NCI-H1105 treated with DMSO at 0.1 percent for 48 hours (cell line): ENCODE data around the gene MACROD1.

Experiments
- DNase-seq: peaks from one replicate; lab custom pipeline; 2025; lab: John Stamatoyannopoulos, UW

The MACROD1 gene

DNA sequence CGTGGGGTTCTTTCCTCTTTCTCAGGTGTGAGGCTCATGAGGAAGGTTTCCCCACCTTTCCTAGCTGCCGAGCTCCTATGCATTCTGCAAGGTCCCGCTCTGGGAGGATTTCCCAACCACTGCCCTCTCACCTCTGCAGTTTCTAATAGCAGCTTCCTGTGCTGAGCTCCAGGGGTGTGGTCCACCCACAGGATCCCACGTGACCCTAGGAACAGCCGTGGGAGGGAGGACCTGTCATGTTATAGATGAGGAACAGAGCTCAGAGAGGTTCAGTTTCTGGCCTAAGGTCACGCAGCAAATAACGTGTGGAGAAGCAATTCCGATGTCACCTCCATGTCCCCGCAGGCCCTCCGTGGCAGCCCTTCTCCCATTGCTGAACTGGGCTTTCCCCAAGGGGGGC lies 91.7 kb downstream of the MACROD1 start:
- DNase-seq = no peak

DNA sequence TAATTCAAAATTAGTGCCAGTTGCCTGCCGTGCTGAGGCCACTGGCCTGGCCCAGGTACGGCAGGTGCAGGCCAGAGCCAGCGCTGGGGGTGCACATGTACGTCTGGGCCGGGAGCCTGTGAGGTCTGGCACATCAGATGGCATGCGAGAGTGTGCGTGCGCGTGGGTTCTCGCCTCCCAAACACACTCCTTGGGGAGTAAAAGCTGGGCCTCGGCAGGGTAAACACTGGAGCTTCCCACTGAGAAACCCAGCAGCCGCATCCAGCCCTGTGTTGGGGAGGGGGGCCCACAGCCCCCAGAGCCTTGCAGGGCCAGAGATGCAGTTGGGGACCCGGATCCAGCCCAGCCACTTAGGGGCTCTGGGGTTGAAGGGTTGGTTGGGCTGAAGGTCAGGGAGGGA lies 92.4 kb downstream of the MACROD1 start:
- no peak for DNase-seq

DNA sequence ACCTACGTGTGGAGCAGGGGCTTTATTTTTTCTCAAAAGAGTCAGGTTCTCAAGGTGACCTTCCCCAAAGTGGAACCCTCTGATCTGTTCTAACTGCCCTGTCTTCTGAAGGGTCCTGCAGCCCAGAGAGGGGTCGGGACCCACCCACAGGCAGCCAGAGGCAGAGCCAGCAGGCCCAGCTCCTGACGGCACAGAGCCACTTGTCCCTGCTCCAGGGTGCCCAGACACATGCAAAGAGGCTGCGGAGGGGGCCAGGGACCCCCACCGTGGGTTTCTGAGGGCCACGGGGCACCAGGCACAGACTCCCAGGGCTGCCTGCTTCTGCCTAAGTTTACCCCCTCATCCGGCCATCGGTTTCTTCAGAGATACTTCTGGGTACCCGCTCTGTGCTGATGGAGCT lies 93.0 kb downstream of the MACROD1 start:
- no peak for DNase-seq

DNA sequence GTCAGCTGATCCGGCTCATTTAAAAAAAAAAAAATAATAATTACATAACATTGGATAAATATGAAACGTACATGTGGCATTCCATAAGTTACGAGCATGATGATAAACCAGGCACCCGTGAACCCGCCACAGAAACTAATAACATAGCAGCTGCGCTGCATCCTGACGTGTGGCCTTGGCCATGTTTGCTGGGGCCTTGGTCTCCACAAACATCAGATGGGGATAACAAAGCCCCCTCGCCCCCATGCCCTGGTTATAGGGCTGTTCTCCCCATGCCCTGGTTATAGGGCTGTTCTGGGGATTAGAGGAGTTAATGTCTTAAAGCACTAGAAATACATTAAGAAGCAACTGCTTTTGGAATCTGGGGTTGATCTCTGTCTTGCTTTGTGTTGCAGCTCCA lies 93.5 kb downstream of the MACROD1 start:
- DNase-seq = no peak

DNA sequence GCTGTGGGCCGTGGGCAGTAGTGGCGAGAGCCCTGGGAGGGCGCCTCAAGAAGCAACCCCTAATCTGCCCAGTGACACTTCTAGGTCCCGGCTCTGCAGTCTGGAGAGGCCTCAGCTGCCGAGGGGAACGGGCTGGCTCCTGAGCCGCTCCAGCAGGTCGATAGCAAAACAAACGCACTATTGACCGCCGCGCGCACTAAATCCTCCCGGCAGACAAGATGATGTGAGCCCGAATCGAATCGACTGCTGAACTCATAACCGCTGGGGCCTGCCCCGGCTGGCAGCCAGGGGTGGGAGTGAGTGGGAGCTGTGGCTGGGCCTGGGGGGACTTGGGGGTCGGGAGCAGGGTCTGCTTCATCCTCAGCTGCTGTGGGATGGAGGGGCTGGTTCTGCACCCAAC lies 94.1 kb downstream of the MACROD1 start:
- no peak for DNase-seq

DNA sequence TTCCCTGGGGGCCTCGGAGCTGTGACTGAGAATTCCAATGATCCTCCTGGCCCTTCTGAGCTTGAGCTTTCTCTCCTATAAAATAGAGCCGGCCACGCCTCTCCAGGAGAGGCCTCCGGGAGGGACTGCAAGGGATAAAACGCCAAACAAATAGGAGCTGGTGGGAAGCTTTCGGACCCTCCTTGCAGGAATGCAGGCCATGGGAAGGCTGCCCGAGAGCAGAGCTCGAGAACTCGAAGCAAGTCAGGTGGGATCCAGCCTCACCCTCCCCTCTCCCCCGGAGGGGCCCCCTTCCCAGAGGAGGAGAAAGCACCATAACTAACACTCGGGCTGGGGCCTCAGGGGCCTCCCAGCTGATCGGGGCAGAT lies 95.6 kb downstream of the MACROD1 start:
- DNase-seq = no peak

DNA sequence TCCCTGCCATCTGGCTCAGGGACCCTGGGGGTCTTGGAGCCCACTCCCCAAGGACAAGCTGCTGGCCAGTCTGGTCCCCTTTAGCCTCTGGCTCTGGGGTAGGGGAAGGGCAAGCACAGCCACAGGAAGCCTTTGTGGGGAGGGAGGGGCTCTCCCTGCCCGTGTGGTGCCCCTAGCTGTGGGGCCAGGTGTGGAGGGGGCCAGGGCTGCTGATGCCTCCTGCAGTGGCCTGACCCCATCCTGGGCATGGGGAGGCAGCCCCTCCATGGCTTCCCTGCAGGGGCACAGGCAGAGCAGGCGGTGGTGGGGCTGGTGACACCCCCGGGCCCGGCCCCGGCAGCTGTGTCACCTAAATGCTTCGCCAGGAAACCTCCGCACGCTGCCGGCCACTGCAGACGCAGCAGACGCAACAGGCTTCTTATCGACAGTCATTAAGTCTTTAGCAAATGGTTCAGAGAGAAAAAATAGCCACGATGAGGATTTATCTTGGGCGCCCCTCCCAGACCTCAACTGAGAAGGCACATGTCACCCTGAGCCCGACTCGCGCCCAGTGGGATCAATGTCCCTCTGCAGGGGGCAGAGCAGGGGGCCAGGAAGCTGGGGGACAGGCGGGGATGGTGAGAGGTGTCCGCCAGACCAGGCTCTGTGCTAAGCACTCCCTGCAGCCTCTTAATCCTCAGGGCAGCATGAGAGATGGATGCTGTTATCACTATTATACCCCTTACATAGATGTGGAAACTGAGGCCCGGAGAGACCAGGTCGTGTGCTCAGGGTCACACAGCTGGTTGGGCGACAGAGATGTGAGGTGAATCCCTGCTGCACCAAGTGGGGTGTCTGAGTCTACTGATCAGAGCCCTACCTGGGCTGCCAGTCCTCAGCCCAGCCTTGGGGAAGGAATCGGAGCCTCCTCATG lies 96.3 kb downstream of the MACROD1 start:
- DNase-seq = no peak

DNA sequence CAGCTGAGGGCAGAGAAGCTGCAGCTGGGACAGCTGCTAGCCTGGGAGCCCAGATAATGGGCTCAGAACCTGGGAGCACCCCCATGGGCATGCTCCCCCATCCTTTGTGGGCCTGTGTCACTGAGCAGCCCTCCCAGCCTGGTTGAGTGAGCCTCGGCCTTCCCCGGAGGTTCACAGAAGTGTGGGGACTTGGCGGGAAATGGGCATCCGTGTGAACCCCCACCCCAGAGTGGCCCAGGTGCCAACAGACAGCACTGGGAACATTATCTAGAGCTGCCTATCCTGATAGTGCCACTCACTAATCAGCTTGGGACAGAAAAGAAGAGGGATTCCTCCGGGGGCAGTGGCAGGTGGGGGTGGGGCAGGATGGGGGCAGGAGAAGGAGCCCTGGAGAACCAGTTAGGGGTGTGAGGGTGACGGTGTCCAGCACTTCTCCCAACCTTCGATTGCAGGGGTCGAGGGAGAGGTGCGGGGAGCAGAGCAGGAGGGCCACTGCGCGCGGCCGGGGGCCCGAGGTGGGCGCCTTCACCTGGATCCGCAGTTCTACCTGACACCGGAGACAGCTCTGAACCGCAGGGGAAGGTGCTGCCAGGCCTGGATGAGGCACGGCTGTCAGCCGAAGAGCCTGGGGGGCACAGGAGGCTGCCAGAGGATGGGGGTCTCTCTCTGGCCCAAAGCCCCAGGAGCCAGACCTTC lies 97.1 kb downstream of the MACROD1 start:
- no peak for DNase-seq

DNA sequence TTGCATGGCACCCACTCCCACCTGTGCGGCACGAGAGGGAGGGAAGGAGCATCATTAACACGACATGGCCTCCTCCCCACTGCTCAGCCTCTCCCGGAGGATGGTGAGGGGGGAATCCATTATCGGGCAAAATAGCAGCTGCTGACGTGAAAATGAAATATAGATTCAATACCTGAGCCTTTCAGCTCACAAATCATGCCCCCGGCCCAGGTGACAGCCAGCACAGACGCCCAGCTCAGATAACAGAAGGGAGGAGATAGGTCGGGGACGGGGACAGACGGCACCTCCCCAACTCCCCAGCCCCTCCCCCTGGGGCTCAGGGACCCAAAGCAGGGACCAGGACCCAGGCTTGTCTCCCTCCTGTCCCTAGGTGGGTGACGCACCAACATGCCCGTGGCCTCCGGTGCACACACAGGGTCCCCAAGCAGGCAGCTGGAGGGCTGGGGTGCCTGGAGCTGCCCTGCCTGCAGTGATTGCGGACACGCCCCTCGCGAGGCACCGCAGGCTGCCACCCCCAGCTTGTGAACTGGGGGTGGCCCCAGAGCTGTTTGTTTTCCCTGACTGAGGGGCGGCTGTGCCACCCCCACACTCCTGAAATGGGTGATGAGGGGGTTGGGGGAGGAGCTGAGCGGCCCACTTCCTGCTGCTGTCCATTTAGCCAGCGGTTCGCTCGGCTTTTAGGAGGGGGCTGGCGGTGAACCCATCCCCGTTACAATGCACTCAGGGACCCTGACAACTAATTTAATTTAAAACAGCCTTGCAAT lies 98.5 kb downstream of the MACROD1 start:
- DNase-seq = no peak

DNA sequence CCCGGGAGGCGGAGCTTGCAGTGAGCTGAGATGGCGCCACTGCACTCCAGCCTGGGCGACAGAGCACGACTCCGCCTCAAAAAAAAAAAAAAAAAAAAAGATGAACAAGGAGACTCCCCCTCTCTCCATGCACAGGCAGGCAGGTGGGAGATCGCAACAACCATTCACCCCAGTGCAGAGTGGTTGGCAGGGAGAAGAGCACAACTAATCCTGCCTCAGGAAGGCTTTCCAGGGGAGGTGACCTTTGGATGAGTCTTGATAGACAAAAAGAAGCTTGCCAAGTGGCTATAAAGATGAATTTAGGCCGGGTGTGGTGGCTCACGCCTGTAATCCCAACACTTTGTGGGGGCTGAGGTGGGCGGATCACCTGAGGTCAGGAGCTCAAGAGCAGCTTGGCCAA lies 100.2 kb downstream of the MACROD1 start:
- no peak for DNase-seq

DNA sequence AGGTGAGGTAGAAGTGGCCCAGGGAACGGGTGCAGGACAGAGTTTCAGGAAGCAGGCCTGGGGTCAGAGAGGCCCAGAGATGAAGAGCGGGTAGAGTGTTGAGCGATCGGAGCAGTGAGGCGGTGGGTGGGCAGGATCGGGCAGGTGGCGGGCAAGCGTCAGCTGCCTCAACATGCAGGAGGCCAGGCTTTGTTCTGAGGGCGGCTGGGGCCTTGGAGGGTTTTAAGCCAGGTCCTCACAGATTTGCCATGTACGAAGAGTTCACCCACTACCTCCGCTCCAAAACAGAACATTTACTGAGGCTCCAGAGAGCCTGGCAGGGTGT lies 100.8 kb downstream of the MACROD1 start:
- no peak for DNase-seq

DNA sequence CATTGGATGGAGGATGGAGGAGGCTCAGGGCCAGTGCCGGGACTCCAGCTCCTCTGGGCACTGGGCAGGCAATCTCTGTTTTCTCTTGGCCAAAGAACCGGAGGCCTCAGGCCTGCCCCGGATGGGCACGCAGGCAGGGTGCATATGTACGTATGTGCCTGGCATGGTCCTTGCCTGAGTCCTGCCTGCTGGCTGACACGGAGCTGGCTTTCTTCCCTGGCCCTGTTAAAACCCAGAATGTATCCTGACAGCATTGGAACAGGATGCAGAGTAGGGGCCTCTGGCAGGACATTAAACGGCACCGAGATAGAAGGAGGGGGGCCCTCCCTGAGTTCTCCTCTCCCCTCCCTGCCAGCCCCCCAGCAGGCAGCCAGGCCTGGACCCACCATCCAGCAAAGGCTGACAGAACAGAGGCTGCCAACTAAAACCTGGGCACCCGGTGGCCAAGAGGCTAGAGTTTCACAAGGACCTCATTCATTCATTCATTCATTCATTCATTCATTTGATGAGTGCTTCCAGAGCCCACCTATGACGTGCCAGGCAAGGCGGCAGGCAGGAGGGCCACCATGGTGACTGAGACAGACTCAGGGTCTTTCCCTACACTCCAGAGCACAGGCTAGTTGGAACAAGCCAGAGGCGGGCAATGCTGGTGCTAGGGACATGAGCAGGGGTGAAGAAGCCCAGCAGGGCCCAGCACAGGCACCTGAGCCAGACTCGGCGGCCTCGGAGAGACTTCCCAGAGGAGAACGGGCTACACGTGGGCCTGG lies 101.4 kb downstream of the MACROD1 start:
- DNase-seq = no peak

DNA sequence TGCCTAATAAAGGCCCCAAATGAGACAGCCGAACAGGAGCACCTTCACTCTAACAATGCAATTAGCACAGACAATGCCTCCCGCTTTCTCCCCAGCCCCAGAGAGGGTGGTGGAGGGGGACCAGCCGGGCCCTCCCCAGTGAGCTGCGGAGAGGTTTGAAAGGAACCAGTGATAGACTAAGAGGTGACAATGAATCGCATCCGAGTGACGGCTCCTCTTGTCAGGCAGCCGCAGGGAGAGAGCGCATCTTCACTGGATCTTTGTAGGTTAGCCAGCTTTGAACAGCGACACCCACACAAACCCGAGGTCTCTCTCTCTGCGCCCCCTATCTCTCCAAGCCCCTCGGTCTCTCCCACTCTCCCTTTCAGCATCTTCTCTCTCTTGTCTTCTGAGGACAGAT lies 102.1 kb downstream of the MACROD1 start:
- DNase-seq = no peak

DNA sequence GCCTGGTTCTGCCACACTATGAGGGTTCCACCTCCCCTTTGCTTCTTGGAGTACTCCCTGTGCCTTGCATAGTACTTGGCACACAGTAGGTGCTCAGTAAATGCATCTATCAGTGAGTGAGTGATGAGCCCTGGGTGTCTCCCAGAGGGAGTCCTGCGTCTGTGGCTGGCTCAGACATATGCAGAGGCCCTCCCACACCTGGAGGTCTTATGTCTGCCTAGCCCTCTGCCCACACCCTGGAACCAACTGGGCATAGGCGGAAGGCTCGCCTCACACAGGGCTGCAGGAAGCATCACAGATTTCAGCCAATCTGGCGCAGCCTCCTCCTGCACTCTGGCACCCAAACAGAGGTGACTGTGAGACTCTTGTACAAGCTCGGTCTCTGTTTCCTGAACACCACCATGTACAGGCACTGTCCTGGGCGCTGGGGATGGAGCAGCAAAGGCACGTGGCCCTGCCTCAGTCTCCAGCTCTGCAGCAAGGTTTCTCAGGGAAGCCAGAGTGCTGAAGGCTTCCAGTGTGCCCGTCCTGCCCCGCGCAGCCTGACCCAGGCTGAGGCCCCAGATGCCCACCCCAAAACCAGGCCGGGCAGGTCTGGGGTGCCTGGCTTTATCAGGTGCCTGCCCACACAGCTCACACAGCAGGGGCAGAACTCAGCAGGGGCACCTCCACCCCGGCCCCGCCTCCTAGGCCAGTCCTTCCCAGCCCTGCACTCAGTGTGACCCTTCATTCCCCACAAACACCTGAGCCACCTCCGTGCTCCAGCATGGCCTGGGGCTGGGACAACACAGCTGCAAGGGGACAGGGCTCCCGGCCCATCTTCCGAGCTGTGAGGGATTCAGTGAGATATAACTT lies 103.5 kb downstream of the MACROD1 start:
- DNase-seq = no peak

DNA sequence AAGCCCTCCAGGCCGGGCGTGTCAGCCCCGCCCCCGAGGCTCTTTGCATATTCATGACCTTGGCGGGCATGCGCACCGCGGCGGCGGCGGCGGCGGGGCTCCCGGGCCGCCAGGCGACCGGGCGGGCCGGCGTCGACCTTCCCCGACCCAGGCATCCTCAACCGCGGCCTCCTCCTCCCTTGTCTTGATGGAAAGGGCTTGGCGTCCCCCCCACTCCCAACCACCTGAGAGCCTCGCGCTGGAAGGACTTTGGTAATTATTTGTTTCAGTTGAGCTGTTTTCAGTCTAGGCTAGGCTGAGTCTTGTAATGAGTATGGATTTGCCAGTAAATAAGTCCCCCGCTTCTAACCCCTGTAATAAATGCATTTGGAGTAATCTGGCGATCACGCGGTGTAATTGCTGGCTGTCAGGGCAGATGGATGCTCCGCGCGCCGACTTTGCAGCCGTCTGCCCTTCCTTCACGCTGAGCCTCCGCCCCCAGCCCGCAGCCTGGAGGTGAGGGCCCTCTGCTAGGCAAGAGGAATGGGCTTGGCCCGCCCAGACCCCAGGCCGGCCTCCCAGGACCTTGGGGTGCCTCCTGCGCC lies 105.0 kb downstream of the MACROD1 start:
- DNase-seq = peak; percentile 76

DNA sequence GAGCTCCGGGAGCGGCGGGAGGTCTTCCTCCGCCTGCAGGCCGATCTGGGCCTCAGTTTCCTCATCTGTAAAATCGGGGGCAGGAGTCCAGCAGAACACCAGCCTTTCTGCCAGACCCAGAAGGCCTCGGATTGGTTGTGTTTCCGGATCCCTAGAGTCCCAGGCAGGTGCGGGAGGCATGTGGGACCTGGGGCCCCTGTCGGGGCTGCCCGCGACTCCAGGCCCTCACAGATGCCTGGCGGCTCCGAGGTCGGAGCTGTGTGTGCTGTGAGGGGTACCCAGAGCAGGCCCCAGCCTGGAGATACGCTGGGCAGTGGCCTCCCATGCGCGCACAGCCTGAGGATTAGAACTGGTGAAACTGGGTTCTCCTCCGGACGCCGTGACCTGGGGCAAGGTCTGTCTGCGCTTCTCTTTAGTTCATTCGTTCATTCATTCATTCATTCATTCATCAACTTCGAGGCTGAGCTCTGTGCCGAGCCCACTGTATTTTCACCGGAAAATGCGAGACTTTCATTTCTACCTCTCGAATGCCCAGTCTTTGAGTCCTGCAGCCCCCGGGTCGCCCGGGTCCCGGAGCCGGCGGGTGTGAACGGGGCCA lies 105.6 kb downstream of the MACROD1 start:
- no peak for DNase-seq

DNA sequence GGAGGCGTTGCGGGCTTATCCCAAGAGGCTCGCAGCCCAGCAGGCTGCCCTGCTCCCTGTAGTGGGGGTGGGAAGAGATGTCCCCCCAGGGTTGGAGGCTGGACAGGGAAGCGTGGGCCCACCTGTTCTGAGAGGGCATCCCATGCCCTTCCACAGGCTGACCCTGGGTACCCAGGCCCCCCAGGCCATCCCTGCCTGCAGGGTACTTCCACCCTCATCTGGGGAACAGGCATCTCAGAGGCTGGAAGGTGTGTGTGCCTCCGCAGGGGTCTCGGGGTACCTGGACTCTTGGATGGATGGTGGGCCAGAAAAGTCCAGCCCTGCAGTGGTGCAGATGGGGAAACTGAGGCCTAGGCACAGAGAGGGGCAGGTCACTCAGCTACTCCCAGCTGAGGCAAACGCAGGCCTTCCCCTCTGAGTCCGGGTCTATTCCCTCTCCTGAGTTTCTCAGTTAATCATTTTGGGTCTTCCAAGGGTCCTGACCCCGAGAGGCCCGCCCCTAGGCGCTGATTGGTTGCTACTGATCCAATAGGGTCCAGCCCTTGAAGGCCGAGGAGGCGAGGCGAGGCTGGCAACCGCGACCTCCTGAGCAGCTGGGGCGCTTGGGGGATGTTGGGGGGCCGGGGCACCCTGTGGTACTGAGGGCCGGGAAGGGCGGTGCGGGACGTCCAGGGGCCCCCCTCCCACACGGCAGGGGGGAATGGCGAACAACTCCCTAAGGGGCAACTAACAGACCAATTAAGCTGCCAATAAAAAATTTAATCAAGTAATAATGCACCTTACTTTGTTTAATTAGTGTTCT lies 106.4 kb downstream of the MACROD1 start:
- DNase-seq = no peak

DNA sequence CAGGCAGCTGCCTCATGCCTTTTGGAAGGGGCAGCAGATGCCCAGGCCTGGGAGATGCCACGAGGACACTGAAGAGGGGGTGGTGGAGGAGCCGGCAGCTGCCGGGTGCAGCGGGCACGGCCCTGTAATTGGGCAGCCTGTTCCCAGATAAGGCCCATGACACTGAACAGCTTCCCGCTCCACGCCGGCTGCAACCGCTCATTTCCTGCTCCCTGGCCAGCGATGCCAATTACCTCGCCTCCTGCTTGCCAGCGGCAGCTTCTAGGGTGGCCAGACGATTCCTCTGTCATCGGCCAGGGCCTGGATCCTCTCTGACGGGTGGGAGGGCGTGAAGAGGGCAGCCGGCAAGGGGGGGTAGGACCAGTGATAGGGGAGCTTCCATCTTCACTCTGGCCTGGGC lies 107.4 kb downstream of the MACROD1 start:
- no peak for DNase-seq

DNA sequence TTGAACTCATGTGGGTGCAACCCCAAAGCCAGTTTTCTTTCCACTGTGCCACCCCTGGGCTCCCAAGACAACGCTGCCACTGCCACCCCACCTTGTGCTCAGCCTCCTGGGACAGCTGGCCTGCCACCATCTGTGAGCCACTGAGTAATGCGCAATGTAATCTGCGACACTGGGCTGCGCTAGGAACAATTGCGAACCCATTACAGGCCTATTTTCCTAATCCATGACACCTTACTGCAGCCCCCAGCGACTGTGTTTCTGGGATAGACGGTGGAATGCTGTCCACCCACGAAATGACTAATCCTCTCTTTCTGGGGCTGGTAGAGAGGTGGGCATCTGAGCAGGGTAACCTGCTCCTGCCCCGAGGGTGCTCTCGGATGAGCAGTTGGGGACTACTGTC lies 108.0 kb downstream of the MACROD1 start:
- no peak for DNase-seq

DNA sequence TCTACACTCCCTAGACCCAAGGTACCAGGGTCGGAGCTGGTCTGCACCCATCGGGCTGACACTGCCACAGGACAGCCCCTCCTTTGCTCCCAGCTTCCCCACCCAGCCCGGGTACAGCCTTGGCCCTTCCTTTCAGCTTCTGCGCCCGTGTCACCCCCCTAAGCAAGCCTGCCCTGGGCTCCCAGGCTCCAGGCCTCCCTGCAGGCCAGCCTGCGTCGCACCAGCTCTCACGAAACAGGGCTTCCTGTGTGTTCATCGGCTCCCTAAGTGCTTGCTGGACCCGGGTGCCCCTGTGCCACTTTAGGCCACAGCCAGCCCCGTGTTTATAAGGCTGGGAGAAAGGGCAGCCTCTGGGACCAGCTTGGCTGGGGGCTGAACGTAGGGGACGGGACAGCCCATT lies 109.1 kb downstream of the MACROD1 start:
- no peak for DNase-seq
